22Rv1 (cell line): ENCODE results near the gene SGCD.

ENCODE experiments used
- CTCF ChIP-seq: fragments of 450-650 bp; IDR thresholded peaks from 2 replicates; pipeline ENCODE4 v1.5.1; 2017; ENCODE audit warnings: mild to moderate bottlenecking
- ZFX ChIP-seq: fragments of 450-650 bp; IDR thresholded peaks from 2 replicates; pipeline ENCODE4 v1.6.1; 2017; ENCODE audit warnings: antibody characterized with exemption, borderline replicate concordance

GRCh38 chr5:156295431-156295830, 31.5 kb upstream of the SGCD start:
- TF ChIP-seq CTCF: no peak
- no peak for TF ChIP-seq ZFX
